ENCODE data around the gene GRID2. TPM values are rescaled to one million over a fixed set of nuclear protein-coding genes. Genes with fewer than 3 reads are reported as not detected.

GRID2 gene
- polyA plus RNA-seq, 1 donor from 2014 or later: 14.9 TPM

DNA sequence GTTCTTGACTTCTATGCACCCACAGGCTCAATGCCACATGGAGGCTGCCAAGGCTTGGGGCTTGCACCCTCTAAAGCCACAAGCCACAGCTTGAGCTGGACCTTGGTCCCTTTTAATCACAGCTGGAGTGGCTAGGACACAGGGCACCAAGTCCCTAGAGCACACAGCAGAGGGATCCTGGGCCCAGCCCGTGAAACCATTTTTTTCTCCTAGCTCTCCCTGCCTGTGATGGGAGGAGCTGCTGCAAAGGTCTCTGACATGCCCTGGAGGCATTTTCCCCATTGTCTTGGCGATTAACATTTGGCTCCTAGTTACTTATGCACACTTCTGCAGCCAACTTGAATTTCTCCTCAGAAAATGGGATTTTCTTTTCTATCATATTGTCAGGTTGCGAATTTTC is 410.9 kb downstream of the GRID2 start:
- Histone ChIP-seq H3K27ac (ENCODE audit: low read length) (no peak overlapping the region), H3K9me3 (ENCODE audit: low read length) (no peaks in the 10 kb centered on the region), H2AFZ (ENCODE audit: low read depth, low read length) (no peak overlapping the region), H3K4me3 (ENCODE audit: low read length) (no peak overlapping the region), H3K9me2 (ENCODE audit: insufficient read depth, low read length) (no peaks in the 10 kb centered on the region), H3K4me2 (ENCODE audit: low read length) (no peak overlapping the region), H3F3A (ENCODE audit: insufficient read depth, low read length, poor library complexity, severe bottlenecking) (no peaks in the 10 kb centered on the region), H3K36me3 (ENCODE audit: insufficient read depth, low read length) (no peaks in the 10 kb centered on the region), H4K20me1 (ENCODE audit: insufficient read depth) (no peaks in the 10 kb centered on the region), H3K27me3 (ENCODE audit: insufficient read depth, low read depth, low read length) (no peaks in the 10 kb centered on the region), H3K9ac (ENCODE audit: low read length) (no peak overlapping the region), H3K79me2 (replicated peaks; ENCODE audit: insufficient read depth, low read length) (no peaks in the 10 kb centered on the region)
- TF ChIP-seq EP300 (conservative IDR thresholded peaks at IDR 0.05; ENCODE audit: poor library complexity, severe bottlenecking): no peak
- TF ChIP-seq, protein P1, sequence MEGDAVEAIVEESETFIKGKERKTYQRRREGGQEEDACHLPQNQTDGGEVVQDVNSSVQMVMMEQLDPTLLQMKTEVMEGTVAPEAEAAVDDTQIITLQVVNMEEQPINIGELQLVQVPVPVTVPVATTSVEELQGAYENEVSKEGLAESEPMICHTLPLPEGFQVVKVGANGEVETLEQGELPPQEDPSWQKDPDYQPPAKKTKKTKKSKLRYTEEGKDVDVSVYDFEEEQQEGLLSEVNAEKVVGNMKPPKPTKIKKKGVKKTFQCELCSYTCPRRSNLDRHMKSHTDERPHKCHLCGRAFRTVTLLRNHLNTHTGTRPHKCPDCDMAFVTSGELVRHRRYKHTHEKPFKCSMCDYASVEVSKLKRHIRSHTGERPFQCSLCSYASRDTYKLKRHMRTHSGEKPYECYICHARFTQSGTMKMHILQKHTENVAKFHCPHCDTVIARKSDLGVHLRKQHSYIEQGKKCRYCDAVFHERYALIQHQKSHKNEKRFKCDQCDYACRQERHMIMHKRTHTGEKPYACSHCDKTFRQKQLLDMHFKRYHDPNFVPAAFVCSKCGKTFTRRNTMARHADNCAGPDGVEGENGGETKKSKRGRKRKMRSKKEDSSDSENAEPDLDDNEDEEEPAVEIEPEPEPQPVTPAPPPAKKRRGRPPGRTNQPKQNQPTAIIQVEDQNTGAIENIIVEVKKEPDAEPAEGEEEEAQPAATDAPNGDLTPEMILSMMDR (IDR thresholded peaks at IDR 0.05; ENCODE audit: poor library complexity, severe bottlenecking): no peak

DNA sequence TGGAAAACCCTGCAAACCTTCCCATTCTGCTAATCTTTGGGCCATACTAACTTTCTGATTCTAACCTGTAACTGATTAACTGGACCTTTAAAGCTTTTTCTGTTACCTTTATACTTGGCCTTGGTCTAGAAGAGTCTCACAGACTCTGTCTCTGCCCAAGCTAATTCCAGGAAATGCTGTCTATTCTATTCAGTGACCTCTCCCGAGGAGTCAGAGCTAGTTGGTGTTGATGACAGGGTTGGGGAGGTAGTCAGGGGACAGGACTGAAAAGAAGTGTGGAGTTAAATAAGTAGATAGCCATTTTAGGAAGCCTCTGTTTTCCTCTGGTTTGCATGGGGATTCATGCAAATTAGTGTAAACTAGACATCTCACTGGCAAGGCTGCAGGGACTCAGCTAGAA is 429.5 kb downstream of the GRID2 start:
- H3K27me3 ChIP-seq (ENCODE audit: insufficient read depth, low read depth, low read length): no peaks in the 10 kb centered on the region
- H3K27ac ChIP-seq (ENCODE audit: low read length): no peak overlapping the region
- no peak for TF ChIP-seq SMC3 (conservative IDR thresholded peaks at IDR 0.05; ENCODE audit: poor library complexity)
- no peak for TF ChIP-seq POLR2AphosphoS5 (IDR thresholded peaks at IDR 0.05)
- no peak for TF ChIP-seq EZH2 (IDR thresholded peaks at IDR 0.05; ENCODE audit: borderline replicate concordance, insufficient read depth, low read length, poor library complexity, severe bottlenecking)
- no peak for TF ChIP-seq TAF1 (IDR thresholded peaks at IDR 0.05; ENCODE audit: low read depth)
- TF ChIP-seq RAD21 (conservative IDR thresholded peaks at IDR 0.05): no peak
- no peak for TF ChIP-seq MXI1 (conservative IDR thresholded peaks at IDR 0.05; ENCODE audit: poor library complexity, severe bottlenecking)
- TF ChIP-seq, protein P1 (IDR thresholded peaks at IDR 0.05; ENCODE audit: poor library complexity, severe bottlenecking): no peak
- TF ChIP-seq, protein P2, sequence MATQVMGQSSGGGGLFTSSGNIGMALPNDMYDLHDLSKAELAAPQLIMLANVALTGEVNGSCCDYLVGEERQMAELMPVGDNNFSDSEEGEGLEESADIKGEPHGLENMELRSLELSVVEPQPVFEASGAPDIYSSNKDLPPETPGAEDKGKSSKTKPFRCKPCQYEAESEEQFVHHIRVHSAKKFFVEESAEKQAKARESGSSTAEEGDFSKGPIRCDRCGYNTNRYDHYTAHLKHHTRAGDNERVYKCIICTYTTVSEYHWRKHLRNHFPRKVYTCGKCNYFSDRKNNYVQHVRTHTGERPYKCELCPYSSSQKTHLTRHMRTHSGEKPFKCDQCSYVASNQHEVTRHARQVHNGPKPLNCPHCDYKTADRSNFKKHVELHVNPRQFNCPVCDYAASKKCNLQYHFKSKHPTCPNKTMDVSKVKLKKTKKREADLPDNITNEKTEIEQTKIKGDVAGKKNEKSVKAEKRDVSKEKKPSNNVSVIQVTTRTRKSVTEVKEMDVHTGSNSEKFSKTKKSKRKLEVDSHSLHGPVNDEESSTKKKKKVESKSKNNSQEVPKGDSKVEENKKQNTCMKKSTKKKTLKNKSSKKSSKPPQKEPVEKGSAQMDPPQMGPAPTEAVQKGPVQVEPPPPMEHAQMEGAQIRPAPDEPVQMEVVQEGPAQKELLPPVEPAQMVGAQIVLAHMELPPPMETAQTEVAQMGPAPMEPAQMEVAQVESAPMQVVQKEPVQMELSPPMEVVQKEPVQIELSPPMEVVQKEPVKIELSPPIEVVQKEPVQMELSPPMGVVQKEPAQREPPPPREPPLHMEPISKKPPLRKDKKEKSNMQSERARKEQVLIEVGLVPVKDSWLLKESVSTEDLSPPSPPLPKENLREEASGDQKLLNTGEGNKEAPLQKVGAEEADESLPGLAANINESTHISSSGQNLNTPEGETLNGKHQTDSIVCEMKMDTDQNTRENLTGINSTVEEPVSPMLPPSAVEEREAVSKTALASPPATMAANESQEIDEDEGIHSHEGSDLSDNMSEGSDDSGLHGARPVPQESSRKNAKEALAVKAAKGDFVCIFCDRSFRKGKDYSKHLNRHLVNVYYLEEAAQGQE (IDR thresholded peaks at IDR 0.05; ENCODE audit: borderline replicate concordance): no peak
- TF ChIP-seq EP300 (conservative IDR thresholded peaks at IDR 0.05; ENCODE audit: poor library complexity, severe bottlenecking): no peak
- no peaks in the 10 kb centered on the region for H3K79me2 ChIP-seq (replicated peaks; ENCODE audit: insufficient read depth, low read length)
- no peaks in the 10 kb centered on the region for H3K9me2 ChIP-seq (ENCODE audit: insufficient read depth, low read length)
- H3K9me3 ChIP-seq (ENCODE audit: low read length): no peaks in the 10 kb centered on the region
- no peak overlapping the region for H2AFZ ChIP-seq (ENCODE audit: low read depth, low read length)
- H3K4me3 ChIP-seq (ENCODE audit: low read length): no peak overlapping the region
- no peaks in the 10 kb centered on the region for H4K20me1 ChIP-seq (ENCODE audit: insufficient read depth)
- H3K4me2 ChIP-seq (ENCODE audit: low read length): no peak overlapping the region
- no peaks in the 10 kb centered on the region for H3K36me3 ChIP-seq (ENCODE audit: insufficient read depth, low read length)
- no peaks in the 10 kb centered on the region for H3F3A ChIP-seq (ENCODE audit: insufficient read depth, low read length, poor library complexity, severe bottlenecking)
- H3K9ac ChIP-seq (ENCODE audit: low read length): no peak overlapping the region

Data from neural cell (in vitro differentiated cells).